WERI-Rb-1 (cell line): Measurements from ENCODE around the gene TREML1.

Experiments used
- DNase-seq: peaks from one replicate; pipeline ENCODE4 v3.0.0-alpha.2; 2020
- H3K27ac ChIP-seq: fragments of 250-450 bp; sonication (Bioruptor Pico); 2 replicates; pipeline ENCODE4 v1.5.1; 2020; ENCODE audit warnings: mild to moderate bottlenecking, moderate library complexity
- H3K27me3 ChIP-seq: fragments of 250-450 bp; sonication (Bioruptor Pico); 2 replicates; pipeline ENCODE4 v1.5.1; 2021; ENCODE audit warnings: mild to moderate bottlenecking, low read depth, moderate library complexity; ENCODE audit not compliant: insufficient read depth, severe bottlenecking
- H3K36me3 ChIP-seq: fragments of 250-450 bp; sonication (Bioruptor Pico); 2 replicates; pipeline ENCODE4 v1.5.1; 2020; ENCODE audit warnings: mild to moderate bottlenecking, moderate library complexity
- H3K4me3 ChIP-seq: 2 replicates; pipeline ENCODE4 v1.5.1; 2011; ENCODE audit warnings: low read depth, mild to moderate bottlenecking, control low read depth, low read length
- H3K9me3 ChIP-seq: fragments of 250-450 bp; sonication (Bioruptor Pico); 2 replicates; pipeline ENCODE4 v1.5.1; 2021; ENCODE audit warnings: mild to moderate bottlenecking, moderate library complexity; ENCODE audit not compliant: severe bottlenecking
- TF ChIP-seq, protein P1 (sequence below): IDR thresholded peaks from 2 replicates; pipeline ENCODE4 v1.5.1; 2011; ENCODE audit warnings: low read depth, mild to moderate bottlenecking, control low read depth, inconsistent platforms, low read length

The TREML1 gene

DNA sequence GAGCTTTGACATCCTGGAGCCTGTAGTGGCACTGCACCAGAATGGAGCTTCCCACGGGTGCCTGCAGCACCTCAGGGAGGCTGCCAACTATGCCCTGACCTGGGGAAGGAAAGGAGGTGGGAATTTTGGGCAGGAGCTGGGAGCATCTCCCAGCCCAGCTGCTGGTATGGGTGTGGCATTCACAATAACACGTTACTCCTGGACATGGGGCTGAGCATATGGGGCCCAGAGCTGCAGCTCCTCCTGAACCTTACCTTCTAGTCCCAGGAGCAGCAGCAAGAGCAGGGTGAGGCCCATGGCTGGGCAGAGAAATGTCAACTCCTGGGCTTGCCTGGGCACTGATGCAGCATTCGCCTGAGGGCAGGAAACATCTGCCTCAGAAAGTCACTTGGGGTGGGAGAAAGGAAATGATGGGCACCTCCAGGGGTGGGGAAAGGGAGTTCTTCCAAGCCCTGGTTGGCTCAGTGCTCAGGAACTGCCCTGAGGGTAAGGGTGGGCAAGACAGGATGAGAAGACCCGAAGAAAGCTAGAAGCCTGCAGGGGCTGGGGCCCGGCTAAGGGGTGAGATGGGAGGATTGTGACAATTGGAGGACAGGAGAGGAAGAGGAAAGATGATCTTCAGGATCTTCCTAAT is at the start of gene TREML1:
TSS of gene TREML1 (minus strand) at position 356 of the 634 bp plus-strand sequence. CDS start at position 297, 59 bp downstream.
- Histone ChIP-seq H3K27me3 (no peaks in the 10 kb centered on the region), H3K9me3 (no peaks in the 10 kb centered on the region), H3K36me3 (no peaks in the 10 kb centered on the region), H3K27ac (no peak within 1 kb of the TSS), H3K4me3 (no peak within 1 kb of the TSS)
- TF ChIP-seq, protein P1, sequence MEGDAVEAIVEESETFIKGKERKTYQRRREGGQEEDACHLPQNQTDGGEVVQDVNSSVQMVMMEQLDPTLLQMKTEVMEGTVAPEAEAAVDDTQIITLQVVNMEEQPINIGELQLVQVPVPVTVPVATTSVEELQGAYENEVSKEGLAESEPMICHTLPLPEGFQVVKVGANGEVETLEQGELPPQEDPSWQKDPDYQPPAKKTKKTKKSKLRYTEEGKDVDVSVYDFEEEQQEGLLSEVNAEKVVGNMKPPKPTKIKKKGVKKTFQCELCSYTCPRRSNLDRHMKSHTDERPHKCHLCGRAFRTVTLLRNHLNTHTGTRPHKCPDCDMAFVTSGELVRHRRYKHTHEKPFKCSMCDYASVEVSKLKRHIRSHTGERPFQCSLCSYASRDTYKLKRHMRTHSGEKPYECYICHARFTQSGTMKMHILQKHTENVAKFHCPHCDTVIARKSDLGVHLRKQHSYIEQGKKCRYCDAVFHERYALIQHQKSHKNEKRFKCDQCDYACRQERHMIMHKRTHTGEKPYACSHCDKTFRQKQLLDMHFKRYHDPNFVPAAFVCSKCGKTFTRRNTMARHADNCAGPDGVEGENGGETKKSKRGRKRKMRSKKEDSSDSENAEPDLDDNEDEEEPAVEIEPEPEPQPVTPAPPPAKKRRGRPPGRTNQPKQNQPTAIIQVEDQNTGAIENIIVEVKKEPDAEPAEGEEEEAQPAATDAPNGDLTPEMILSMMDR = no peak
- DNase-seq = no peak

GRCh38 chr6:41201764-41202173 is 47.6 kb upstream of the TREML1 start:
- Histone ChIP-seq H3K27ac (no peak overlapping the region), H3K4me3 (no peak overlapping the region), H3K27me3 (peaks cover 9% of the 10 kb centered on the region), H3K9me3 (peaks cover 3% of the 10 kb centered on the region), H3K36me3 (no peaks in the 10 kb centered on the region)
- DNase-seq = no peak
- TF ChIP-seq, protein P1 = no peak

- no peak within 1 kb of the TSS for H3K4me3 ChIP-seq
- peaks cover 3% of the 10 kb centered on the region for H3K9me3 ChIP-seq
- no peak for DNase-seq
- H3K27ac ChIP-seq = no peak within 1 kb of the TSS
- TF ChIP-seq, protein P1 = no peak
- no peaks in the 10 kb centered on the region for H3K36me3 ChIP-seq
- peaks cover 12% of the 10 kb centered on the region for H3K27me3 ChIP-seq
These were observed 47.0 kb upstream of the TREML1 start, which contains the start of gene TREML2 for GRCh38 chr6:41200901-41201763. Gene TREML2, minus strand, starts transcription at chr6:41201149. Its CDS starts 141 bp downstream, at chr6:41201008.

DNA sequence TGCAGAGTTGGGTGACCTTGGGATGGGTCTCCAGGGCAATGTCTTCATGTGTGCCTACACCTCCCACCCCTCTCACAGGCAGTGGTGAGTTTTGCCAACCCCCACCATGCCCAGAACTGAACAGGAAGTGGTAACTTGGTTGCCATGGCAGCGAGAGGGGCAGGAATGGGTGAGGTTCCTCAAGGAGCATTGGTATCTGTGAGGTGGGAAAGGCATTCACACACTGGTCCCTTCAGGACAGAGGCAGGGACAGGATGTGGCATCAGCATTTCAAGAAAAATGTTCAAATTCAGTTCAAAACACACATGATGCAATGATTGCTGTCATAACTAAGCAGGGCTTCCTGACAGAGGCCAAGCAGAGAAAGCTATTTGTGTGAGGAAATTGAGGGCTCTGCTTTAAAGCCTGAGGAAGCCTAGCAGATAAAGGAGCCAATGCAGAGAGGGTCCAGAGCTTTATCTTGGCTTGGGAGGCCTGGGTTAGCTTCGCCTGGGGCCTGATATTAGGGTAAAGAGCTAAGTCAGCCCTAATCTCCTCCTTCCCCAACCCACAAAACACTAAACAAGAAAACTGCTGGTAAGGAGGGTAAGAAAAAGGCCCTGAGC is 46.3 kb upstream of the TREML1 start:
- no peak for DNase-seq
- Histone ChIP-seq H3K27me3 (peaks cover 12% of the 10 kb centered on the region), H3K36me3 (no peaks in the 10 kb centered on the region), H3K9me3 (peaks cover 3% of the 10 kb centered on the region), H3K27ac (no peak overlapping the region), H3K4me3 (no peak overlapping the region)
- TF ChIP-seq, protein P1 = no peak

DNA sequence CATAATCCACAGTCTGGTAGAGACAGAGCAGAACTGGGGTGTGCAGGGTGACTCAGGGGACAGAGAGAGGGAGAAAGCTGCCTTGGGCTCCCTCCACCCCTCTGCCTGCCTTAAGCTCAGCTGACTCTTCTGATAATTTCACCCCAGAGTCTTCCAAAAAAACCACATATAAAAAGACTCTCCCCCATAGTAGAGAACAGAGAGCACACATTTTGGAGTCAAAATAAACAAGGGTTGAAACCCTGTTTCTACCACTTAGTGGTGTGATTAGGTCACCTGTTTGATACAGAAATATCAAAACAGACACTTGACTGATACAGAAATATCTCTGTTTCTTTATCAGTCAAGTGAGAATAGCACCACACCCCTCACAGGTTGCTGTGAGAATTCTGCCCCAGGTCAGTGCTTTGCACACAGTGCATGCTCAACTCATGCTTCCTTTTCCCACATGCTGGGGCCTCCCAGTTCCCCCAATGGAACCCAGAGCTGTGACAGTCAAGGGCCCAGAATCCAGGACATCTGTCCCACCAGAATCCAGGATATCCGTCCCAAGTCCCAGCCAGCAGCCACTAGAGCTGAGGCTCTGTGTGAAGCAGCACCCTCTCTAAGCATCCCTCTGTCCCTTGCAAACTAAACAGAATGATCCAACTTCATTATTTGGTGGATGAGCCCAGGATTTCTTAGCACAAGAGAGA is 45.6 kb upstream of the TREML1 start:
- DNase-seq = no peak
- peaks cover 3% of the 10 kb centered on the region for H3K9me3 ChIP-seq
- no peak overlapping the region for H3K27ac ChIP-seq
- no peaks in the 10 kb centered on the region for H3K36me3 ChIP-seq
- peaks cover 12% of the 10 kb centered on the region for H3K27me3 ChIP-seq
- TF ChIP-seq, protein P1 = no peak
- H3K4me3 ChIP-seq = no peak overlapping the region
